ENCODE measurements around the gene RELN.
"Not testable (repeated sequence)": the region's sequence is repeated elsewhere in the genome, so short reads cannot be mapped to it uniquely, and the experiment has no call there.

Gene RELN

GRCh38 chr7:103989200-103989784 lies at the start of gene RELN:
TSS of gene RELN (minus strand) at chr7:103989658. CDS start at chr7:103989356, 302 bp downstream.
- peak; percentile 46 for DNase-seq (ENCODE audit: low spot score)

- no peak for DNase-seq (ENCODE audit: low spot score)
These were observed 48.7 kb upstream of the RELN start for GRCh38 chr7:104038136-104038535.

GRCh38 chr7:104036889-104037288 lies 47.4 kb upstream of the RELN start:
- not testable (repeated sequence) for DNase-seq (ENCODE audit: low spot score)

GRCh38 chr7:104035351-104035750 lies 45.9 kb upstream of the RELN start:
- DNase-seq (ENCODE audit: low spot score), result no peak

GRCh38 chr7:104034679-104035078 lies 45.2 kb upstream of the RELN start:
- DNase-seq (ENCODE audit: low spot score), result no peak

GRCh38 chr7:104033837-104034236 lies 44.4 kb upstream of the RELN start:
- DNase-seq (ENCODE audit: low spot score), result no peak

GRCh38 chr7:104032486-104032885 lies 43.0 kb upstream of the RELN start:
- no peak for DNase-seq (ENCODE audit: low spot score)

- no peak for DNase-seq (ENCODE audit: low spot score)
These were observed 40.3 kb upstream of the RELN start for GRCh38 chr7:104029765-104030164.

- DNase-seq (ENCODE audit: low spot score), result no peak
These were observed 35.2 kb upstream of the RELN start for GRCh38 chr7:104024632-104025031.

GRCh38 chr7:104023100-104023499 lies 33.6 kb upstream of the RELN start:
- DNase-seq (ENCODE audit: low spot score), result no peak

GRCh38 chr7:104018425-104018824 lies 29.0 kb upstream of the RELN start:
- no peak for DNase-seq (ENCODE audit: low spot score)

- DNase-seq (ENCODE audit: low spot score), result no peak
These were observed 27.5 kb upstream of the RELN start for GRCh38 chr7:104017001-104017400.

- DNase-seq (ENCODE audit: low spot score), result no peak
These were observed 23.4 kb upstream of the RELN start for GRCh38 chr7:104012835-104013234.

- no peak for DNase-seq (ENCODE audit: low spot score)
These were observed 22.4 kb upstream of the RELN start for GRCh38 chr7:104011829-104012228.

GRCh38 chr7:104010052-104010909 lies 20.8 kb upstream of the RELN start:
- no peak for DNase-seq (ENCODE audit: low spot score)

- DNase-seq (ENCODE audit: low spot score), result no peak
These were observed 18.6 kb upstream of the RELN start for GRCh38 chr7:104008107-104008506.

GRCh38 chr7:104007614-104008013 lies 18.2 kb upstream of the RELN start:
- DNase-seq (ENCODE audit: low spot score), result no peak

- peak; percentile 5 for DNase-seq (ENCODE audit: low spot score)
These were observed 15.7 kb upstream of the RELN start for GRCh38 chr7:104005197-104005596.

GRCh38 chr7:103996639-103997038 lies 7.2 kb upstream of the RELN start:
- no peak for DNase-seq (ENCODE audit: low spot score)

- no peak for DNase-seq (ENCODE audit: low spot score)
These were observed 6.6 kb upstream of the RELN start for GRCh38 chr7:103996017-103996551.

GRCh38 chr7:103995554-103995953 lies 6.1 kb upstream of the RELN start:
- no peak for DNase-seq (ENCODE audit: low spot score)

- no peak for DNase-seq (ENCODE audit: low spot score)
These were observed 4.1 kb upstream of the RELN start for GRCh38 chr7:103993551-103993950.

GRCh38 chr7:103991406-103991805 lies 1.9 kb upstream of the RELN start:
- DNase-seq (ENCODE audit: low spot score), result no peak
